Parathyroid adenoma (tissue), 2 donors: ENCODE data around the gene PAAF1.

Experiments
- H2AFZ ChIP-seq: fragments of 300-600 bp; sonication (generic); one replicate; pipeline ENCODE4 v1.7.0; 2017; ENCODE audit warnings: antibody characterized with exemption, mild to moderate bottlenecking
- H3K27ac ChIP-seq: fragments of 300-600 bp; sonication (generic); one replicate; pipeline ENCODE4 v1.7.0; 2017
- H3K27me3 ChIP-seq: fragments of 300-600 bp; sonication (generic); one replicate; pipeline ENCODE4 v1.7.0; 2017; ENCODE audit warnings: low read length; ENCODE audit not compliant: control insufficient read depth, insufficient read depth
- H3K36me3 ChIP-seq: fragments of 300-600 bp; sonication (generic); one replicate; pipeline ENCODE4 v1.7.0; 2017; ENCODE audit warnings: low read length; ENCODE audit not compliant: control insufficient read depth, insufficient read depth
- H3K4me1 ChIP-seq: fragments of 300-600 bp; sonication (generic); one replicate; pipeline ENCODE4 v1.7.0; 2017; ENCODE audit warnings: control low read depth
- H3K4me2 ChIP-seq: fragments of 300-600 bp; sonication (generic); one replicate; pipeline ENCODE4 v1.7.0; 2017; ENCODE audit warnings: low read length
- H3K4me3 ChIP-seq: fragments of 300-600 bp; sonication (generic); one replicate; pipeline ENCODE4 v1.7.0; 2017; ENCODE audit warnings: low read depth, low read length
- H3K79me2 ChIP-seq: fragments of 300-600 bp; sonication (generic); one replicate; pipeline ENCODE4 v1.7.0; 2017; ENCODE audit warnings: control low read depth
- H3K9ac ChIP-seq: fragments of 300-600 bp; sonication (generic); one replicate; pipeline ENCODE4 v1.7.0; 2017; ENCODE audit warnings: mild to moderate bottlenecking
- H3K9me3 ChIP-seq: fragments of 300-600 bp; sonication (generic); one replicate; pipeline ENCODE4 v1.7.0; 2017; ENCODE audit warnings: low read length; ENCODE audit not compliant: control insufficient read depth
- CTCF ChIP-seq: fragments of 300-600 bp; sonication (generic); IDR thresholded peaks from one replicate; pipeline ENCODE4 v1.7.0; 2017; ENCODE audit warnings: antibody characterized with exemption, mild to moderate bottlenecking
- donor health status: primary hyperparathyroidism.

The PAAF1 gene

GRCh38 chr11:73945396-73945795, 68.6 kb downstream of the PAAF1 start:
- Histone ChIP-seq H3K79me2 (no peaks in the 10 kb centered on the region), H3K27me3 (no peaks in the 10 kb centered on the region), H3K4me2 (no peak overlapping the region), H3K36me3 (no peaks in the 10 kb centered on the region), H3K27ac (no peak overlapping the region), H3K9me3 (no peaks in the 10 kb centered on the region), H3K4me3 (no peak overlapping the region), H2AFZ (no peak overlapping the region), H3K4me1 (no peaks in the 10 kb centered on the region), H3K9ac (no peak overlapping the region)
- TF ChIP-seq CTCF = no peak

GRCh38 chr11:73946798-73947458, 70.1 kb downstream of the PAAF1 start:
- H3K27me3 ChIP-seq = no peaks in the 10 kb centered on the region
- no peaks in the 10 kb centered on the region for H3K79me2 ChIP-seq
- H3K4me3 ChIP-seq = no peak overlapping the region
- H3K9ac ChIP-seq = no peak overlapping the region
- H3K27ac ChIP-seq = no peak overlapping the region
- H3K4me2 ChIP-seq = no peak overlapping the region
- no peaks in the 10 kb centered on the region for H3K4me1 ChIP-seq
- no peak for TF ChIP-seq CTCF
- H2AFZ ChIP-seq = no peak overlapping the region
- no peaks in the 10 kb centered on the region for H3K36me3 ChIP-seq
- no peaks in the 10 kb centered on the region for H3K9me3 ChIP-seq

- H3K9ac ChIP-seq = no peak overlapping the region
- H3K4me3 ChIP-seq = no peak overlapping the region
- no peak overlapping the region for H3K27ac ChIP-seq
- no peaks in the 10 kb centered on the region for H3K79me2 ChIP-seq
- no peaks in the 10 kb centered on the region for H3K9me3 ChIP-seq
- no peak overlapping the region for H2AFZ ChIP-seq
- H3K4me1 ChIP-seq = no peaks in the 10 kb centered on the region
- no peak overlapping the region for H3K4me2 ChIP-seq
- H3K36me3 ChIP-seq = no peaks in the 10 kb centered on the region
- TF ChIP-seq CTCF = no peak
- H3K27me3 ChIP-seq = no peaks in the 10 kb centered on the region
Observed at GRCh38 chr11:73949246-73949645, 72.4 kb downstream of the PAAF1 start.

- Histone ChIP-seq H3K4me2 (no peak overlapping the region), H3K36me3 (no peaks in the 10 kb centered on the region), H3K9me3 (no peaks in the 10 kb centered on the region), H3K79me2 (no peaks in the 10 kb centered on the region), H3K27me3 (no peaks in the 10 kb centered on the region), H3K9ac (no peak overlapping the region), H3K27ac (no peak overlapping the region), H3K4me3 (no peak overlapping the region), H3K4me1 (no peaks in the 10 kb centered on the region), H2AFZ (no peak overlapping the region)
- TF ChIP-seq CTCF = no peak
Observed at GRCh38 chr11:73949912-73950311, 73.1 kb downstream of the PAAF1 start.
